GM10847 (cell line): ENCODE results near the gene GRIN2C.

Experiments
- POLR2A ChIP-seq: IDR thresholded peaks from 2 replicates; pipeline ENCODE4 v1.6.1; 2011; ENCODE audit not compliant: insufficient read length; ENCODE audit errors: extremely low read depth

The GRIN2C gene

GRCh38 chr17:74871356-74872076 lies 11.8 kb upstream of the GRIN2C start:
- no peak for TF ChIP-seq POLR2A

GRCh38 chr17:74870512-74870911 lies 10.8 kb upstream of the GRIN2C start:
- TF ChIP-seq POLR2A, result no peak

GRCh38 chr17:74868908-74869255 lies 9.2 kb upstream of the GRIN2C start:
- no peak for TF ChIP-seq POLR2A

- TF ChIP-seq POLR2A, result no peak
Measured at GRCh38 chr17:74868251-74868907, 8.7 kb upstream of the GRIN2C start.

- TF ChIP-seq POLR2A, result no peak
Measured at GRCh38 chr17:74866198-74866835, 6.6 kb upstream of the GRIN2C start.

GRCh38 chr17:74865504-74866197 lies 6.0 kb upstream of the GRIN2C start:
- no peak for TF ChIP-seq POLR2A

GRCh38 chr17:74864866-74865395 lies 5.2 kb upstream of the GRIN2C start:
- TF ChIP-seq POLR2A, result no peak

- no peak for TF ChIP-seq POLR2A
Measured at GRCh38 chr17:74864297-74864865, 4.7 kb upstream of the GRIN2C start.

GRCh38 chr17:74863420-74864296 lies 4.0 kb upstream of the GRIN2C start:
- TF ChIP-seq POLR2A, result no peak

GRCh38 chr17:74862919-74863318 lies 3.2 kb upstream of the GRIN2C start:
- no peak for TF ChIP-seq POLR2A

- no peak for TF ChIP-seq POLR2A
Measured at GRCh38 chr17:74862108-74862901, 2.6 kb upstream of the GRIN2C start.

- no peak for TF ChIP-seq POLR2A
Measured at GRCh38 chr17:74861662-74862107, 2.0 kb upstream of the GRIN2C start.

- TF ChIP-seq POLR2A, result no peak
Measured at GRCh38 chr17:74860872-74861661, 1.4 kb upstream of the GRIN2C start.
